22Rv1 (cell line): Measurements from ENCODE around the gene RASSF5.

Experiments used
- ZFX ChIP-seq: fragments of 450-650 bp; IDR thresholded peaks from 2 replicates; pipeline ENCODE4 v1.6.1; 2017; ENCODE audit warnings: antibody characterized with exemption, borderline replicate concordance
- TF ChIP-seq, protein P1 (sequence below): fragments of 450-650 bp; IDR thresholded peaks from 2 replicates; pipeline ENCODE4 v1.5.1; 2017; ENCODE audit warnings: mild to moderate bottlenecking

DNA sequence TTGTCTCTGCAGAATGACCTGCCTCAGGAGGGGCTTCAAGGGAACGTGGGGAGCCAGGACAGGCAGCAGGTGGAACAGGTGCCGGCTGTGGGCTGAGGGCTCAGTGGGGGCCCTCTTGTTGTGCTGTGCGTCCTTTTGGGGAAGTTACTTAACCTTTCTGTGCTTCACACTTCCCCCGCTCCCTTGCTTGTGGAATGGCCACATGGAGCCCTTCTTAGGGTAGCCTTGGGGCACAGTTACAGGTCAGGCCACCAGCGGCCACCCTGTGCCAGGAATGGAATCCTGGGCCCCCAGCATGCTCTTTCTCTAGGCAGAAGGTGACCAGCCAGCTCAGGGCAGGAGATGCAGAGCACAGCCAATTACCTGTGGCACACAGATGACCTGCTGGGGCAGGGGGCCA is 34.4 kb upstream of the RASSF5 start:
- TF ChIP-seq, protein P1, sequence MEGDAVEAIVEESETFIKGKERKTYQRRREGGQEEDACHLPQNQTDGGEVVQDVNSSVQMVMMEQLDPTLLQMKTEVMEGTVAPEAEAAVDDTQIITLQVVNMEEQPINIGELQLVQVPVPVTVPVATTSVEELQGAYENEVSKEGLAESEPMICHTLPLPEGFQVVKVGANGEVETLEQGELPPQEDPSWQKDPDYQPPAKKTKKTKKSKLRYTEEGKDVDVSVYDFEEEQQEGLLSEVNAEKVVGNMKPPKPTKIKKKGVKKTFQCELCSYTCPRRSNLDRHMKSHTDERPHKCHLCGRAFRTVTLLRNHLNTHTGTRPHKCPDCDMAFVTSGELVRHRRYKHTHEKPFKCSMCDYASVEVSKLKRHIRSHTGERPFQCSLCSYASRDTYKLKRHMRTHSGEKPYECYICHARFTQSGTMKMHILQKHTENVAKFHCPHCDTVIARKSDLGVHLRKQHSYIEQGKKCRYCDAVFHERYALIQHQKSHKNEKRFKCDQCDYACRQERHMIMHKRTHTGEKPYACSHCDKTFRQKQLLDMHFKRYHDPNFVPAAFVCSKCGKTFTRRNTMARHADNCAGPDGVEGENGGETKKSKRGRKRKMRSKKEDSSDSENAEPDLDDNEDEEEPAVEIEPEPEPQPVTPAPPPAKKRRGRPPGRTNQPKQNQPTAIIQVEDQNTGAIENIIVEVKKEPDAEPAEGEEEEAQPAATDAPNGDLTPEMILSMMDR = no peak
- TF ChIP-seq ZFX = no peak
